GM23338 (cell line): ENCODE results near the gene CPNE5.

Experiments used
- CREB1 ChIP-seq: fragments of 250-450 bp; sonication (Bioruptor Pico); IDR thresholded peaks from 2 replicates; pipeline ENCODE4 v1.5.0; 2020; ENCODE audit warnings: low read depth, mild to moderate bottlenecking, moderate library complexity
- CTCF ChIP-seq, 2 experiments: fragments of 200-600 bp in 1 of 2; sonication (generic) in 1 of 2; conservative IDR thresholded peaks; 2 replicates each; pipeline versions ENCODE4 v1.5.1 to v1.6.1; 2016 to 2017; ENCODE audit warnings: antibody characterized with exemption in 2 of 2, low read depth in 2 of 2, mild to moderate bottlenecking in 2 of 2, moderate library complexity in 1 of 2
- ETS1 ChIP-seq: IDR thresholded peaks from 2 replicates; pipeline ENCODE4 v1.6.1; 2016; ENCODE audit warnings: antibody characterized with exemption
- EZH2 ChIP-seq: fragments of 200-600 bp; sonication (generic); IDR thresholded peaks from one replicate; pipeline ENCODE4 v1.8.0; 2017; ENCODE audit warnings: antibody characterized with exemption, mild to moderate bottlenecking, low read depth; ENCODE audit not compliant: unreplicated experiment
- EZH2phosphoT487 ChIP-seq: fragments of 200-600 bp; sonication (generic); IDR thresholded peaks from one replicate; pipeline ENCODE4 v1.8.1; 2018; ENCODE audit warnings: antibody characterized with exemption; ENCODE audit not compliant: unreplicated experiment
- JUNB ChIP-seq: IDR thresholded peaks from one replicate; pipeline ENCODE4 v1.6.1; 2016; ENCODE audit warnings: antibody characterized with exemption; ENCODE audit not compliant: unreplicated experiment
- POLR2AphosphoS5 ChIP-seq: IDR thresholded peaks from 2 replicates; pipeline ENCODE4 v1.6.1; 2016; ENCODE audit warnings: antibody characterized with exemption, low read depth
- REST ChIP-seq: IDR thresholded peaks from one replicate; pipeline ENCODE4 v1.6.1; 2018; ENCODE audit warnings: antibody characterized with exemption; ENCODE audit not compliant: unreplicated experiment
- ZNF114 ChIP-seq: fragments of 250-450 bp; sonication (Bioruptor Pico); IDR thresholded peaks from 2 replicates; pipeline ENCODE4 v1.5.0; 2020; ENCODE audit warnings: mild to moderate bottlenecking, moderate library complexity
- ZNF331 ChIP-seq: fragments of 250-450 bp; sonication (Bioruptor Pico); IDR thresholded peaks from 2 replicates; pipeline ENCODE4 v1.5.0; 2020; ENCODE audit warnings: low read depth, mild to moderate bottlenecking, moderate library complexity
- ZNF462 ChIP-seq: fragments of 250-450 bp; sonication (Bioruptor Pico); IDR thresholded peaks from 2 replicates; pipeline ENCODE4 v1.5.0; 2020; ENCODE audit warnings: mild to moderate bottlenecking, moderate library complexity

- TF ChIP-seq JUNB (no peak), POLR2AphosphoS5 (no peak), ETS1 (no peak), CTCF (conservative IDR thresholded peaks at IDR 0.05; ENCODE audit: low read depth in 2 of 2) (no peak), REST (no peak), EZH2 (no peak), EZH2phosphoT487 (no peak), ZNF462 (CRISPR knock-in tag) (no peak), ZNF114 (CRISPR knock-in tag) (no peak), ZNF331 (CRISPR knock-in tag) (no peak), CREB1 (CRISPR knock-in tag) (no peak)
Measured at GRCh38 chr6:36702656-36703055, 136.6 kb downstream of the CPNE5 start.
